Posterior vena cava (tissue), 2 donors: Measurements from ENCODE around the gene JTB. TPM values are rescaled to one million over a fixed set of nuclear protein-coding genes. Genes with fewer than 3 reads are reported as not detected.
A peak's percentile ranks its signal among the peaks of the same experiment; 100 is the strongest.
"Not testable (repeated sequence)": the region's sequence is repeated elsewhere in the genome, so short reads cannot be mapped to it uniquely, and the experiment has no call there.

ENCODE experiments used
- DNase-seq: peaks from one replicate; pipeline ENCODE4 v3.0.0-alpha.2; 2020; ENCODE audit warnings: low spot score
- intact Hi-C, 2 donors: fragments of 100-400 bp; cut with DNase I; formaldehyde crosslinking; loops; one replicate each; pipeline versions ENCODE4 v1.14.1 to v1.14.2; 2022 to 2023
- total RNA-seq, 2 donors: library from RNA; stranded (reverse); fragmentation: NEBNext Ultra II Directional; extraction: Animal tissue kit (Norgen Biotek cat#: 25700); gene quantifications; one replicate each; pipeline ENCODE4 v1.2.1, GENCODE V29; 2021
- donor health status: DM: yes; HTN: yes; CAD: no.
- donor health status: DM: yes; HTN: yes; CAD: no.

JTB gene
- total RNA-seq, 2 donors from 2014 or later = 77.5 to 78.2 TPM

GRCh38 chr1:153984123-153984894, 6.8 kb upstream of the JTB start:
- intact Hi-C loops = loop anchor here (5.0 to 10.0 kb wide), 3 partner anchors 190 to 302 kb away; no protein-coding TSS in a partner anchor
- no peak for DNase-seq

GRCh38 chr1:153981735-153982134, 4.3 kb upstream of the JTB start:
- intact Hi-C loops = loop anchor here (5.0 to 10.0 kb wide), 3 partner anchors 187 to 299 kb away; no protein-coding TSS in a partner anchor
- peak; percentile 15 for DNase-seq

DNA sequence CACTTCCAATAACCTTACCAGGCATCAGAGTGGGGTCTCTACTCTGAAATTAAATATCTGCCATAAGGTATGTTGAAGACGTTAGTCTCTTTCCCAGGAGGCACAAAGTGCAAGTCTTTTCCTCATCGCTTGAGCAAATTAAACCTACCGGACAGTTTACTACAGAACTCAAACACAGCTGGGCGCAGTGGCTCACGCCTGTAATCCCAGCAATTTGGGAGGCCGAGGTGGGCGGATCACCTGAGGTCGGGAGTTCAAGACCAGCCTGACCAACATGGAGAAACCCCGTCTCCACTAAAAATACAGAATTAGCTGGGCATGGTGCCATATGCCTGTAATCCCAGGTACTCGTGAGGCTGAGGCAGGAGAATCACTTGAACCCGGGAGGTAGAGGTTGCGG, 1.6 kb upstream of the JTB start:
- not testable (repeated sequence) for DNase-seq

DNA sequence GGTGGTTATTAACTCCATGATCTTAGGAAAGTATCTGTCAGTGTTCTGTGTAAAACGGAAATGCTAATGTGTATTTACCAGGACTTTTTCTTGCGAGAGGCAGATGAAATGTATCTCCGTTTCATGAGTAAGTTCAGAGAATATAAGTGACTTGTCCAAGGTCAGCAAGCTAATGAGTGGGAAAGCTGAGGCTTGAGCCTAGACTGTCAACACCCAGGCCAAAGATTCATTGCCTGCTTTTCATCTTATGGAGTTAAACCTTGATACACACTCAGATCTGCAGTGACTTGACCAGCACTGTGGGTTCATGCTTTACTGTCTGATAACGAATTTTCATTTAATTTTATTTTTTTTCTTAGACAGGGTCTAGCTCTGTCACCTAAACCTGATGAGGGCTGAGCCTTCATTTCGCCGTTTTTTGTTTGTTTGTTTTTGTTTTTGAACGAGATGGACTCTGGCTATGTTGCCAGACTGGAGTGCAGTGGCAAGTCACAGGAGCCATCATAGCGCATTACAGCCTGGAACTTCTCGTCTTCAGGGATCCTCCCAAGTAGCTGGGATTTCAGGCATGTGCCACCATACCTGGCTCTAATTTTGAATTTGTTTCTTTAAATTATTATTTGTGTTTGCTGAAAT, 918 bp upstream of the JTB start:
- intact Hi-C loops = no loop called here
- no peak for DNase-seq

More for the DNA sequence above, 1.6 kb upstream of the JTB start:
- intact Hi-C loops = not testable (repeated sequence)

- DNase-seq = no peak
- intact Hi-C loops = no loop called here
Measured at GRCh38 chr1:153976819-153977249, 640 bp downstream of the JTB start.

DNA sequence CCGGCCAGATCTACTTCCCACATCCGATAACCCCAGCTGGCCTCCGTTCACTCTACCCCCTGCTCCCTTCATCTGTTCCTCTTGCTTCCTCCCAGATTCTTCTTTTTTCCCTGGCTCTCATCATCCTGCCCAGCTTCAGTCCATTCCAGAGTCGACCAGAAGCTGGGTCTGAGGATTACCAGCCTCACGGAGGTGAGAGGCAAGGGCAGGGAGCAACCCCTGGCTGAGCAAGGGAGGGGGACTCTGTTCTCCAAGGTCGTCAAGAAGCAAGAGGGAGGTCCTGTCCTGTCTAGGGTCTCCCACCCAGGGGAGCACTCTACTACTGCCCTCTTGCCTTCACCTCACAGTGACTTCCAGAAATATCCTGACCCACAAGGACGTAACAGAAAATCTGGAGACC, 3.9 kb downstream of the JTB start:
- intact Hi-C loops = no loop called here
- DNase-seq = no peak

GRCh38 chr1:153973071-153973470, 4.4 kb downstream of the JTB start:
- no peak for DNase-seq
- intact Hi-C loops = no loop called here

GRCh38 chr1:153970346-153970745, 7.1 kb downstream of the JTB start:
- intact Hi-C loops = no loop called here
- DNase-seq = peak; percentile 18

DNA sequence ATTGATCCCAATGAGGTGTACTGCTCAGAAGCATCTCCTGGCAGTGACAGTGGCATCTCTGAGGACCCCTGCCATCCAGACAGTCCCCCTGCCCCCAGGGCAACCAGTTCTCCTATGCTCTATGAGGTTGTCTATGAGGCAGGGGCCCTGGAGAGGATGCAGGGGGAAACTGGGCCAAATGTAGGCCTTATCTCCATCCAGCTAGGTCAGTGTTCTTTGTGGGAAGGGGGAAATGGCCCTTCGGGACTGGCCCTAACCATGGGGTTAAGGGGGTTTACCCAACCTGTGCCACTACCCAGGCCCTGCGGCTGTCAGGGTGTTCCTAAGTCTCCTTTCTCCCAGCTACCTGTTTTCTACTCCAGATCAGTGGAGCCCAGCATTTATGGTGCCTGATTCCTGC, 8.5 kb downstream of the JTB start:
- intact Hi-C loops = no loop called here
- peak; percentile 35 for DNase-seq

DNA sequence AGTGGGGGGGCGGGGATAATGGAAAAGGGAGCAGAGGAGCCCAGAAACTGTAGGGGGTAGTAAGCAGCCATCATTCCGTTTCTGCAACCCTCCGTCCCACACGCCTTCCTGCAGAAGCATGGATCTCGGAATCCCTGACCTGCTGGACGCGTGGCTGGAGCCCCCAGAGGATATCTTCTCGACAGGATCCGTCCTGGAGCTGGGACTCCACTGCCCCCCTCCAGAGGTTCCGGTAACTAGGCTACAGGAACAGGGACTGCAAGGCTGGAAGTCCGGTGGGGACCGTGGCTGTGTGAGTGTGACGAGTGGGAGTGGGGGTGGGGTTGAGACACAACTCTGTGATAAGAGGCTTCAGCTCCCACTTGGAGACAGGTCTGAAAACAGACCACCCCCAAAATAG, 9.1 kb downstream of the JTB start:
- DNase-seq = peak; percentile 74
- intact Hi-C loops = no loop called here

GRCh38 chr1:153968000-153968363, 9.5 kb downstream of the JTB start:
- DNase-seq = peak; percentile 75
- intact Hi-C loops = no loop called here

GRCh38 chr1:153967107-153967999, 10.1 kb downstream of the JTB start, which contains the start of gene CREB3L4:
CREB3L4 (plus strand) TSS chr1:153967902; CDS start chr1:153968526, 624 bp downstream.
- peak; percentile 96 for DNase-seq
- intact Hi-C loops = no loop called here

DNA sequence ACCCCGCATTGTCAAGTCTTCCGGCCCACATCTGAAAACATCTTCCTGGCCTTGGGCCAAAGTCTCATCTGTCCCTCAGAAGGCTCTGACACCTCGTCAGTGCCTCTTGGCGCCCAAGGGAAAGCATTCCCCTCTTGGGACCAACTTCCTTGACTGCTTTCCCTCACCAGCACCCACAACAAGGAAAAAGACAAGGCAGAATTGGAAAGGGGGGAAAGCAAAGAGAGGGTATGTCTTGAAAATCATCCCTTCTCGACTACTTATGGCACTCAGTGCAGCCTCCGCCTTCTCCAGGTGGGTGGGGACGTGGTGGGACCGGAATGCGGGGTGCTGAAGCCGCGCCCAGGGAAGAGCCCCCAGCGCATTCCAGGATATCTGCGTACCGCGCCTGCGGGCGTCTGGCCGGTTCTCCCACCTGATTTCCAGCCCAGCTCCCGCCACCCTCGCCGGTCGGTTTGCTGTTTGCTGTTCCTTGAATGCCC, 13.6 kb downstream of the JTB start:
- peak; percentile 85 for DNase-seq
- intact Hi-C loops = no loop called here

- DNase-seq = peak; percentile 99
- intact Hi-C loops = no loop called here
Measured at GRCh38 chr1:153963030-153963849, 14.2 kb downstream of the JTB start, which contains the start of gene SLC39A1. SLC39A1 (minus strand) TSS chr1:153963537; CDS start chr1:153962715, 822 bp downstream.

DNA sequence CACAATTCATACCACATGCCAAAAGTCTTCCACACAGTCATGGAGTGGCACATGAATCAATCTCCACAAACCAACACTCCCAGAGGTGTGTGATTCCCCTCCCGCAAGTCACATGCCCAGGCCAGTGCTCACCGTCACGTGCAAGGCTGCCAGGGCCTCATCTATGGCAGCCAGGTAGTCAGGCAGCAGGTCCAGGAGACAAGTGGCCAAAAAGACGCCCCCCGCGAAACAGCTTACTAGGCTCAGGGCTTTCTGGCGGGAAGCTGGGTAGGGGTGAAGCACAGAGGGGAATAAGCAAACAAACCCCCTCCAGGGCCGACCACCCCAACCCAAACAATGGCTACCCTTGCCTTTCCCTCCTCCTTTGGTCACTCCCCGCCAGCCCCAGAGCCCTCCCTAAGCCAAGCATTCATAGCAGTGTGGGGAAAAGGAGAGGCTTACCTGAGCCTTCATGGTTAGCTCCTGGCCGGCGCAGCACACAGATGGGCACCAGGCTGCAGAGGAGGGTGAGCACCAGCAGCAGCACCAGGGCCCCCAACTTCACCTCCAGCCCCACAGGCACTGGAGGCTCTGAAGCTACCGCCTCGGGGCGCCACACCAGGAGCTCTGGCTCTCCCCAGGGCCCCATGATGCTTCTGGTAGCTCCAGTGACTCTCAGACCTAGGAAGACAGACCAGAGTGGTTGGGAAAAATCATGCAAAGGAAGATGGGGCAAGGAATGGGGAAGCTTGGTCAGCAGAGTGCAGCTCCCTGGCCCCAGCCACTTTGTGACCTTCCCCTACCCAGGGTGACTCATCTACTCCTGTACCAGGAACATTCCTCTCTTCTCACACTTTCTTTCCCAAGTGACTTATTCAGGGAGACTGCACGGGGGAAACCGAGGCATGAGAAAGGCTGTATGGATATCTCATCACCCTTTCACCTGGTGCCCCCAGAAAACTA, 15.1 kb downstream of the JTB start:
- intact Hi-C loops = no loop called here

GRCh38 chr1:153961421-153961820, 16.1 kb downstream of the JTB start:
- intact Hi-C loops = no loop called here

More for the DNA sequence above, 15.1 kb downstream of the JTB start:
- DNase-seq = no peak

DNA sequence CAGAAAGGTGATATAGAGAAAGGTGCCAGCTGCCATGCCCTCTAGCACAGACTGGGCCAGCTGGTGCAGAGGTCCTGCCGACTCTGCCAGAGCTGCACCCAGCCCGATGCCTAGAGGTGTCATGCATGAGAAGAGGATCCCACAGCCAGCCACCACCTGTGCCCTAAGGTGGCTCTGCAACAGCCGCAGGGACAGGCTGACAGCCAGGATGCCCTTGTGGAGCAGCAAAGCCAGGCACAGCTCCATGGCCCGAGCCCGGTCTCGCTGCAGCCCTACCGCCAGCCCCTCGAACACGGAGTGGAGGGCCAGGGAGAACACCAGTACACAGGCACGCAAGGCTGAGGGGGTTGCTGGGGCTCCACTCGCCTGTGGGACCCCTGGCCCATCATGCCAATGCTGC, 17.3 kb downstream of the JTB start:
- intact Hi-C loops = no loop called here
- DNase-seq = no peak

More at GRCh38 chr1:153961421-153961820, 16.1 kb downstream of the JTB start:
- no peak for DNase-seq
